ENCODE results near the gene RGR. TPM values are rescaled to one million over a fixed set of nuclear protein-coding genes. Genes with fewer than 3 reads are reported as not detected.

The RGR gene
- total RNA-seq, 2 experiments from 2014 or later = not detected

DNA sequence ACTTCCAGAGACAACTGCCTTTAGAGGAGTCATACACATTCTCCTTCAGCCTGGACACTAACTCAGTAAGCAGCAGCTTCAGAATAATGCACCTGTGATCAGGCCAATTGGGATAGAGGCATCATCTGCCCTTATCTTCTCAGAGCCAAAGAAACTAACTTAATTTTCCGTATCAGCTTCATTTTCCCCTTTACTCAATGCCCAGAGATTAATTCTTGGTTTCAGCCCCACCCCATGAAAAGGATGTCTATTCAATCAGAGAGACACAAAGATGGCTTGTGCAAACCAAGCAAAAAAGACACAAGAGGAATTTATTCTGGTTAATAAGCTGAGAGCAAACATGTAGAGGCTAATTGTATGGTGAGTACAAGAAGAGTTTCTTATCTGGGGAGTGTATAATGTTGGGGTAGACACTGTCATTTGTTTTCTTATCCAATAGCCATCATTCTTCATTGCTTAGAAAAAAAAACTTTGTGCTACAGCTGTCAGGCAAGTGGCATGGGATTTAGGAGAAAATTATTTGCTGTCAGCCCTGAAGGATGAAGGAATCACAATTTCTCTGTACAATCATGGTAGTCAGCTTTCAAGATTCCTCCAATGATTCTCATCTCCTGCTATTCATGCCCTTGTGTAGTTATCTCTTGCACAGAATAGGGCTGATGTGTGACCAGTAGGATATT lies 44.8 kb downstream of the RGR start:
- H3K4me3 Mint-ChIP-seq = no peak overlapping the region
- H3K36me3 Mint-ChIP-seq (ENCODE audit: low read depth) = no peaks in the 10 kb centered on the region
- ChIA-PET POLR2A (no interaction called here), CTCF (no interaction called here)
- DNase-seq (no peak), ATAC-seq (no peak)
- peaks cover 23% of the 10 kb centered on the region for H3K27me3 Mint-ChIP-seq (ENCODE audit: low read depth)
- no peaks in the 10 kb centered on the region for H3K9me3 Mint-ChIP-seq (ENCODE audit: insufficient read depth)
- H3K4me1 Mint-ChIP-seq (ENCODE audit: low read depth) = peaks cover 19% of the 10 kb centered on the region
- H3K27ac Mint-ChIP-seq = no peak overlapping the region

DNA sequence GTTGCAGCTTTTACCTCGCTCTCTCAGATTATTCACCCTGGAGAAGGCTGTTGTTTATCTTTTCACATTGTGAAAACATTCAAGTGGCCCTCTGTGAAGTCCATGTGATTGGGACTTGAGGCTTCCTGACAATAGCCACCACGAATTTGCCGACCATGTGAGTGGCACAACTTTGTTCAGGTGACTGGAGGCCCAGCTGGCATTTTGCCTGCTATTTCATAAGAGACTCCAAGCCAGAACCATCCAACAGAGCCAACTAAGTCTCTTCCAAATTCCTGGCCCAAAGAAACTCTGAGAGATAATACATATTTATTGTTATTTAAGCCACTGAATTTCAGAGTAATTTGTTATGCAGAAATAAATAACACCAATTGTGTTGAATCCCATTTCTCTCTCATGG lies 45.4 kb downstream of the RGR start:
- CTCF ChIA-PET = interaction anchor here (1.0 kb wide), 1 partner anchor 247 kb away, joined by 3 read pairs; no protein-coding TSS in a partner anchor

DNA sequence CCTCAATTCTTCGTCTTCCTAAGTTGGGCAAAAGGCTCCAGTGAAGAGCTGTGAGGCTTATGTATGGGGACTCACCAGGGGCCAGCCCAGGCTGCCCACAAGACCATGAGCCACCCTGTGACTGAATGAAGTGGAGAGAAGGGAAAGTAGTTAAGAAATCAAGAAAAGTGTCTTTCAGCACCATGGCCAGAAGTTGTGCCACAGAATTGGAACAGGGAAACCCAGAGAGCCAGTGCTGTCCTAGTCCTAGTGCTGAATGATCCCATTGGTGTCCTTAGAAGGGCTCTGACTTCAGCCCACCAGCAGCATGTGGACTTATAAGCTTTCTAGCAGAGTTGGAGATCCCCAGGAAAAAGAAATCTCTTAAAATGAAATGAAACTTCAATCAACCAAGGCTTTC lies 46.5 kb downstream of the RGR start:
- DNase-seq (no peak), ATAC-seq (peak; percentile 33)
- Mint-ChIP-seq H3K36me3 (ENCODE audit: low read depth) (no peaks in the 10 kb centered on the region), H3K9me3 (ENCODE audit: insufficient read depth) (no peaks in the 10 kb centered on the region), H3K4me3 (no peak overlapping the region), H3K4me1 (ENCODE audit: low read depth) (peaks cover 32% of the 10 kb centered on the region), H3K27me3 (ENCODE audit: low read depth) (peaks cover 23% of the 10 kb centered on the region), H3K27ac (no peak overlapping the region)
- ChIA-PET POLR2A (no interaction called here), CTCF (no interaction called here)

More for the DNA sequence above, 45.4 kb downstream of the RGR start:
- H3K36me3 Mint-ChIP-seq (ENCODE audit: low read depth) = no peaks in the 10 kb centered on the region
- peaks cover 24% of the 10 kb centered on the region for H3K4me1 Mint-ChIP-seq (ENCODE audit: low read depth)
- no peak for DNase-seq
- POLR2A ChIA-PET = no interaction called here
- peaks cover 23% of the 10 kb centered on the region for H3K27me3 Mint-ChIP-seq (ENCODE audit: low read depth)
- no peak overlapping the region for H3K4me3 Mint-ChIP-seq
- no peak overlapping the region for H3K27ac Mint-ChIP-seq
- no peaks in the 10 kb centered on the region for H3K9me3 Mint-ChIP-seq (ENCODE audit: insufficient read depth)
- no peak for ATAC-seq

DNA sequence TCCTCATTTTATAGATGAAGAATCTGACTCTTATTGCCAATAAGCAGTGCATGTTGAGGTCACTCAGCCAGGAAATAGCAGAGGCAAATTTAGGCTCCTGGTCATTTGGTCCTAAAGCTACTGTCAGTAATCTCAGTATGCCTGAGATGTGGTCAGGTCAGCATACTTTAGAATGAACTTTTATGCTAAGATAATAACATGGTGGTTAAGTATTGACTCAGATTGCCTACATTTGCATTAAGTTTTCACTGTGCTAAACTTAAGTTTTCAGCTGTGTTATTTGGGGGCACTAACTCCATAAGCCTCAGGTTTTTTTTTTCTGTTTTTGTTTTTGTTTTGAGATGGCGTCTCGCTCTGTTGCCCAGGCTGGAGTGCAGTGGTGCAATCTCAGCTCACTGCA lies 47.6 kb downstream of the RGR start:
- no peak overlapping the region for H3K4me3 Mint-ChIP-seq
- peaks cover 22% of the 10 kb centered on the region for H3K27me3 Mint-ChIP-seq (ENCODE audit: low read depth)
- ChIA-PET CTCF (interaction anchor here (0.8 to 2.4 kb wide), 4 partner anchors 25 to 248 kb away, joined by 3 to 14 read pairs (median 4); no protein-coding TSS in a partner anchor), POLR2A (no interaction called here)
- no peaks in the 10 kb centered on the region for H3K36me3 Mint-ChIP-seq (ENCODE audit: low read depth)
- peaks cover 33% of the 10 kb centered on the region for H3K4me1 Mint-ChIP-seq (ENCODE audit: low read depth)
- DNase-seq (no peak), ATAC-seq (no peak)
- no peak overlapping the region for H3K27ac Mint-ChIP-seq
- no peaks in the 10 kb centered on the region for H3K9me3 Mint-ChIP-seq (ENCODE audit: insufficient read depth)

DNA sequence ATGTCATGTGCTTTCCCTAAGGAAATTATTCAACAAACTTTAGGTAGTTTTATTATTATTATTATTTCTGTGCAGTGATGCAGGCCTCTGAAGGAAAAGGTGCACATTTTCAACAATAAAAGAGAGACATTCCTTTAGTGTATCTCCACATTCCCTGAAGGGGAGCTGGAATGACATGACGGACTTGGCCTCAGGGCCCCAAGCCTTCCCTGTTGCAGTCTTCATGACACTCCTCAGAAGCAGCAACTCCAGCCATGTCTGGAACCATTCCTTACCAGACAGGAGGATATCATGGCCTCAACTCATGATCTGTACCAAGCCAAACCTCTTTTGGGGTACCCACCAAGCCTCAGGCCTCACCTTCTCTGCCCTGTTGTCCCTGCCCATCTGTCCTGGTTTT lies 48.3 kb downstream of the RGR start:
- Mint-ChIP-seq H3K4me3 (no peak overlapping the region), H3K4me1 (ENCODE audit: low read depth) (peaks cover 33% of the 10 kb centered on the region), H3K36me3 (ENCODE audit: low read depth) (no peaks in the 10 kb centered on the region), H3K9me3 (ENCODE audit: insufficient read depth) (no peaks in the 10 kb centered on the region), H3K27ac (no peak overlapping the region), H3K27me3 (ENCODE audit: low read depth) (peaks cover 23% of the 10 kb centered on the region)
- ATAC-seq = no peak
- DNase-seq = no peak
- CTCF ChIA-PET = interaction anchor here (0.8 to 2.4 kb wide), 6 partner anchors 23 to 247 kb away, joined by 3 to 14 read pairs (median 4); no protein-coding TSS in a partner anchor
- POLR2A ChIA-PET = no interaction called here

DNA sequence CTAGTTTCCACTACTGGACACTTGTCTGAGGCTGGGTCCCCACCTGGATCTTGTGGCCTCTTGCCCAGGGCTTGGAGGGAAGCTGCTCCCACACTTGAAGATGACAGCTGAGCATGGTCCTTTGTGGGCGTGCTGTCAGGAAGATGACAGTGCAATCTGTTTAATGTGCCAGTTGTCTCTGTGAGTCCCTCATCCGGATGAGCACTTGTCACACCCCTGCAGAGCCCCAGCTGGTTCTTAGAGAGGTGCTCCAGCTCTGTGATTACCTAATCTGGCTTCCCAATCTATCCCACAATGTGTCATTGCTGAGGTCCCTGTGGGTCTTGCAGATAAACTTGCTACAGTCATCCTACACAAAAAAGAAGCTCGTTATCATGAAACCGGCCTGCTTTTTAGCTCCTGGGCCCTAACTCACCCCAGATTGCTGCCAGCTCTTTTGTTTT lies 48.7 kb downstream of the RGR start:
- CTCF ChIA-PET = interaction anchor here (0.8 to 2.4 kb wide), 6 partner anchors 24 to 247 kb away, joined by 3 to 14 read pairs (median 4); no protein-coding TSS in a partner anchor
- Mint-ChIP-seq H3K36me3 (ENCODE audit: low read depth) (no peaks in the 10 kb centered on the region), H3K4me3 (no peak overlapping the region), H3K4me1 (ENCODE audit: low read depth) (peaks cover 34% of the 10 kb centered on the region), H3K9me3 (ENCODE audit: insufficient read depth) (no peaks in the 10 kb centered on the region), H3K27me3 (ENCODE audit: low read depth) (peaks cover 25% of the 10 kb centered on the region), H3K27ac (no peak overlapping the region)
- POLR2A ChIA-PET = no interaction called here
- ATAC-seq (peak; percentile 76), DNase-seq (peak; percentile 53)

DNA sequence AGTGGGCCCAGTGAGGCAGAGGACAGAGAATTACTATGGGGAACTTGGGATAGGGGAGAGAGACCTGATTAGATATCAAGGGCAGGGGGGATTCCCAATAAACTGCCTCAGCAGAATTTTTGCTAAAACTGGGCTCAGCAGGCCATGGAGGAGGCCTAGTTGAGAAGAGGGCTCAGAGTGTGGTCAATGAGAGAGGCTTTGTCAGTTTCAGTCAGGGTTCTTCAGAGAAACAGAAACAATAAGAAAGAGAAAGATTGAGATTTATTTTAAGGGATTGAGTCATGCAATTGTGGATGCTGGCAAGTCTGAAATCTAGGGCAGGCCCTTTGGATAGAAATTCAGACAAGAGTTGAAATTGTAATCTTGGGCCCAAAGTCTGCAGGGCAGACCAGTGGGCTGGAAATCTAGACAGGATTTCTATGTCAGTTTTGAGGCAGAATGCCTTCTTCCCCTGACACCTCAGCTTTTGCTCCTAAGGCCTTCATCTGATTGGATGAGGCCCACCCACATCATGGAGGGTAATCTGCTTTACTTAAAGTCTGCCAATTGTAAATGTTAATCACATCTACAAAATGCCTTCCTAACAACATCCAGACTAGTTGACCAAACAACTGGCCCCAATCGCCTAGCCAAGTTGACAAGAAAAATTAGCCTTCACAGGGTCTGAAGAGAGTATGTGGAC lies 50.1 kb downstream of the RGR start:
- ATAC-seq (peak; percentile 28), DNase-seq (no peak)
- H3K9me3 Mint-ChIP-seq (ENCODE audit: insufficient read depth) = no peaks in the 10 kb centered on the region
- no peak overlapping the region for H3K4me3 Mint-ChIP-seq
- POLR2A ChIA-PET = no interaction called here
- H3K36me3 Mint-ChIP-seq (ENCODE audit: low read depth) = no peaks in the 10 kb centered on the region
- peaks cover 34% of the 10 kb centered on the region for H3K4me1 Mint-ChIP-seq (ENCODE audit: low read depth)
- H3K27me3 Mint-ChIP-seq (ENCODE audit: low read depth) = peaks cover 21% of the 10 kb centered on the region
- H3K27ac Mint-ChIP-seq = no peak overlapping the region
- CTCF ChIA-PET = no interaction called here

DNA sequence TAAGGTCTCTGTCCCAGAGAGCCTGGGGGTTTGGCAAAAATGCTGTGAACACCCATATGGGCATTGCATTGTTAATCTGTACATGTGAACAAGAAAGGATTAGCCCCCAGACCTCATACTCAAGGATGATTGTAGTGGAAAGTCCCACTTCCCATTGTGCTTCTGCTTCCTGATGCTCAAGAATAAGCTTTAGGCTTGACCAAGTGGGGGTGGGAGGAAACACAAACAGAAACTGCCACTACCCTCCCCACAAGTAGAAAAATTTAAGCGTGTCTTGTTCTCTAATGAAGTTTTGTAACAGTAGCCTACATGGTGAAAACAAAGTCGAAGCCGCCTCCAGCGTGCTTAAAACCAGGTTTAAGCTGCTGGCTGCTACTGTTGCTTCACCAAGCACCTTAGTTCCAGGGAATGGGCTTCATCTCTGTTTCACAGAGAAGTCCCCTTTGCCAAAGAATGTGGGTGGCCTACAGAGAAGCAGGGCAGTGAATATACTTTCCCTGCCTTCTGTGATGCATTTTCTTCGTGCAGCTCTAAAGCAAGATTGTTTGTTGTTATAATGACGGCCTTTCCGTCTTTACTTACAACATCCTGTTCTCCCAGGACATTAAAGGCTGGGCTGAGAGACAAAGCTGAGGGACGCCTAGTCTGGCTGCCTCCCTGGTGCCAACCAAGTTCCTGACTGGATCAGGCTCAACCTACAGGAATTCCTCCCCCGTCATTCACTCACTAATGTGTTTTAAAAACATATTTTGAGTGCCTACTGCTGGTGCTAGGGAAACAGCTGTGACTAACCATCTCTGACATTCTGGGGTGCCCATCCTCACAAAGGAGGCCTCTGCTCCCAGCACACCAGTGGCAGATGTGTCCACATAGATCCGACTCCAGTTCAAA lies 51.5 kb downstream of the RGR start:
- peaks cover 34% of the 10 kb centered on the region for H3K4me1 Mint-ChIP-seq (ENCODE audit: low read depth)
- H3K9me3 Mint-ChIP-seq (ENCODE audit: insufficient read depth) = no peaks in the 10 kb centered on the region
- CTCF ChIA-PET = no interaction called here
- no peak overlapping the region for H3K27ac Mint-ChIP-seq
- POLR2A ChIA-PET = no interaction called here
- ATAC-seq = no peak
- no peaks in the 10 kb centered on the region for H3K36me3 Mint-ChIP-seq (ENCODE audit: low read depth)
- H3K27me3 Mint-ChIP-seq (ENCODE audit: low read depth) = peaks cover 14% of the 10 kb centered on the region
- no peak for DNase-seq
- no peak overlapping the region for H3K4me3 Mint-ChIP-seq

DNA sequence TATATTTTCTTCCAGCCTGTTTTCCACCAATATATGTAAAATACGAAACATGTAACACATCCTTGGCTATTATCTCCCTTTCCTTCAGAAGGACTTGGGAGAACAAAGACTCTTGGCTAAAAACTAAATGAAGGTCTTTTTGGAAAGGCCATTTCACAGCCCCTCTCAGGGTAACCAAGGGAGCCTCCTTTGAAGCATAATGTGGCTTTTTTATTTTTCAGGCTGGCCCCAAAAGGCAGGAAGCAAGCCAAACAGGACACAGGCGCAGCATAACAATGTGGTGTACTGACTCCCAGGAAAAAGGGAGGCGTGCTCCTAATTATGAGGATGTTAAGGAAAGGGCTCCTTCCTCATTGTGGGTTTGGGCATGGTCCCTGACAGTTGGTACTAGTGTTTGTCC lies 53.2 kb downstream of the RGR start:
- Mint-ChIP-seq H3K4me1 (ENCODE audit: low read depth) (peaks cover 34% of the 10 kb centered on the region), H3K27ac (no peak overlapping the region), H3K36me3 (ENCODE audit: low read depth) (no peaks in the 10 kb centered on the region), H3K4me3 (no peak overlapping the region), H3K27me3 (ENCODE audit: low read depth) (peaks cover 20% of the 10 kb centered on the region), H3K9me3 (ENCODE audit: insufficient read depth) (no peaks in the 10 kb centered on the region)
- POLR2A ChIA-PET = no interaction called here
- CTCF ChIA-PET = no interaction called here
- no peak for DNase-seq
- no peak for ATAC-seq

DNA sequence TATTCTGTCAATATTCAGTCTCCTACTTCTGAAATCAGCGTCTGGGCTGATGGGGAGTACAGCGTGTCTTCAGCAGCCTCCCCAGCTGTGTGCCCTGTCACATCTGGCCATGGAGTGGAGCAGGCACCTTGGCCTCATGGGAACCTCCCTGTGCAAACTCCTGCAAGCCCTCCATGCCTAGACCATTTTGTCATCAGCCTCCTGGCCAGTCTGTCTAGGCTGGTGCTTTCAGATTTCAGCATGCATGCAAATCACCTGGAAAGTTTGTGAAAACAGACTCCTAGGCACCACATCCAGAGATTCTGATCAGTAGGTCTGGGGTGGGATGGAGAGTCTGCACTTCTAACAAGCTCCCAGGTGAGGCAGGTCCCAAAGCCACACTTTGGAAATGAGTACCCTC lies 57.4 kb downstream of the RGR start:
- ATAC-seq (no peak), DNase-seq (no peak)
- Mint-ChIP-seq H3K36me3 (ENCODE audit: low read depth) (peaks cover 9% of the 10 kb centered on the region), H3K4me3 (no peak overlapping the region), H3K9me3 (ENCODE audit: insufficient read depth) (no peaks in the 10 kb centered on the region), H3K27me3 (ENCODE audit: low read depth) (peaks cover 31% of the 10 kb centered on the region), H3K27ac (no peak overlapping the region), H3K4me1 (ENCODE audit: low read depth) (peaks cover 16% of the 10 kb centered on the region)
- ChIA-PET POLR2A (no interaction called here), CTCF (interaction anchor here (1.0 kb wide), 1 partner anchor 238 kb away, joined by 3 read pairs; no protein-coding TSS in a partner anchor)

DNA sequence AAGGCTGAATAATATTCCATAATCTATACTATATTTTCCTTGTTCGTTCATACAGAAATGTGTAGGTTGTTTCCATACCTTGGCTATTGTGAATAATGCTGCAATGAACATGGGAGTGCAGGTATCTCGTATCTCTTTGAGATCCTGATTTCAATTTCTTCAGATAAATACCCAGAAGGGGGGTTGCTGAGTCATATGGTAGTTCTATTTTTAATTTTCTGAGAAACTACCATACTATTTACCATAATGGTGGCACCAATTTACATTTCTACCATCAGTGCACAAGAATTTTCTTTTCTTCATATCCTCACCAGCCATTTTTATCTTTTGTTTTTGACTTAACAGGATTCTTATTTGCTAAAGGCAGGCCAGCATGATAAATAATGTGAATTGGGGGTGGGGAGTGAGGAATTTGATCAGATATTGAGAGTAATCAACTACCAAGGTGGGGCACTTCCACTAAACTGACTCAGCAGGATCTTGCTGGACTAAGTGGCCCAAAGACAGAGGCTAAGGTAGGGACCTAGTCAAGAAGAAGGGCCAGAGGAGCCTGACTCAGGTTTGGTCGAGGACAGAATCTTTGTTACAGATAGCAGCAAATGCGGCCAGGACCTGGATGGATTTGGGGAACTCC lies 62.0 kb downstream of the RGR start:
- ChIA-PET POLR2A (no interaction called here), CTCF (no interaction called here)
- ATAC-seq (no peak), DNase-seq (no peak)
- no peak overlapping the region for H3K4me3 Mint-ChIP-seq
- H3K4me1 Mint-ChIP-seq (ENCODE audit: low read depth) = peaks cover 51% of the 10 kb centered on the region
- no peak overlapping the region for H3K27ac Mint-ChIP-seq
- H3K36me3 Mint-ChIP-seq (ENCODE audit: low read depth) = peaks cover 15% of the 10 kb centered on the region
- peaks cover 3% of the 10 kb centered on the region for H3K9me3 Mint-ChIP-seq (ENCODE audit: insufficient read depth)
- H3K27me3 Mint-ChIP-seq (ENCODE audit: low read depth) = peaks cover 19% of the 10 kb centered on the region

Data from activated CD8-positive, alpha-beta T cell treated with anti-CD3 and anti-CD28 coated beads, Interleukin-2, amount 10 ng/mL, durations not matched to agents 7 days and 5 days (primary cell).